Stimulated activated CD8-positive, alpha-beta memory T cell treated with anti-CD3 and anti-CD28 coated beads, Interleukin-4, amount 100 ng/mL, for 1 hour (primary cell): Measurements from ENCODE around the gene HECTD4.
"Not testable (repeated sequence)": the region's sequence is repeated elsewhere in the genome, so short reads cannot be mapped to it uniquely, and the experiment has no call there.

Experiments used
- DNase-seq, 2 donors: peaks; one replicate each; pipeline ENCODE4 v3.0.0-alpha.2; 2020; ENCODE audit warnings: low read depth in 2 of 2, low spot score in 1 of 2

The HECTD4 gene

DNA sequence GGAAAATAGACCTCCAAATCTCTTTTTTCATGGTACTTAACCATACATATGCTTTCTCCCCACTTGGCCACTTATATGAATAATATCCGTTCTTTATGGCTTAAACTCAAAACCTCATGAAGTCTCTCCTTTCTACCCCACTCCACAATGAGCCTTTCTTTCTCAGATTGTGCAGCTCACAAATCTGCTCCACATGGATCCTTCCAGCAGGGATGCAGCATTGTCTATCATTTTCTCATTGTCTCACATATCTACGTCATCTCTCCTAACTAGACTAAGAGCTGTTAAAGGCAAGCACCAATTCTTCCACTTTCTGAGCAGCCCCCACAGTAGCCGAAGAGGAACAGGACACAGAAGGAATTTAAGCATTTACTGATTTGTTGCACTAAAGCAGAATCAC is 106.4 kb downstream of the HECTD4 start:
- DNase-seq: no peak

DNA sequence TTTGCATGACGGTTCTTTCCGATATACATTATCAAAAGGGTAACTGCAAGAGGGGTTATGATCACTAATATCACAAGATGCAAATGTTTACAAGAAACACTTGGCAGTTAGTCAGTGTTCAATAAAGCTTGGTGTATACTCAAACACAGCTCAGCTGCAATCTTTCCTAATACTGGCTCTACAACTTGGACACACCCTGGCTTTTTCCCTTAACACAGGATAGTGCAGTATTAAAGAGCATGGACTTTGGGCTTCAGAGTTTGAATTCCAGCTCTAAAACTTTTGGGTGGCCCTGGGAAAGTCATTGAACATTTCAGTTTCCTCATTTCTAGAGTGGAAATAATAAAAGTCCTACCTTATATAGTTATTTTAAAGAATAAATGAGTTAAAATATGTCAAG is 107.0 kb downstream of the HECTD4 start:
- DNase-seq: no peak

- DNase-seq: no peak
Observed at GRCh38 chr12:112270673-112271072, 111.6 kb downstream of the HECTD4 start.

GRCh38 chr12:112266473-112266872 is 115.8 kb downstream of the HECTD4 start:
- no peak for DNase-seq

DNA sequence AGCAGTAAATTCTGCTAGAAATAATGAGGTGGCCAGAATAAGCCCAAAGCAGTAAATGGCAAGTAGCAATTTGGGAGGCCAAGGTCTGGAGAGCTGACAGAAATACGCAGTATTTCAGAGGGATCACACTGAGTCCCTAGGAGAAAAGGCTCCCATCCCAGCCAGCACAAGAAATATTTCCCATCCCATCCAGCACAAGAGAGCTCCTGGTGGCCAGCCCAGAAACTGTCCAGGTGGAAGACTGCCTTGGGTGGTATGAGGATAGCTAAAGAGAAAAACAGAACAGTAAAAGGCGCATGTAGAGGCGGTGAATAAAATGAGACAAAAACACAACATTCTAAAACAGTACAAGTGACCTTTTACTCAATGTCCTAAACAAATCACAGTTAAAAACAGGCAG is 120.7 kb downstream of the HECTD4 start:
- DNase-seq: no peak

GRCh38 chr12:112258926-112259325 is 123.3 kb downstream of the HECTD4 start:
- no peak for DNase-seq

DNA sequence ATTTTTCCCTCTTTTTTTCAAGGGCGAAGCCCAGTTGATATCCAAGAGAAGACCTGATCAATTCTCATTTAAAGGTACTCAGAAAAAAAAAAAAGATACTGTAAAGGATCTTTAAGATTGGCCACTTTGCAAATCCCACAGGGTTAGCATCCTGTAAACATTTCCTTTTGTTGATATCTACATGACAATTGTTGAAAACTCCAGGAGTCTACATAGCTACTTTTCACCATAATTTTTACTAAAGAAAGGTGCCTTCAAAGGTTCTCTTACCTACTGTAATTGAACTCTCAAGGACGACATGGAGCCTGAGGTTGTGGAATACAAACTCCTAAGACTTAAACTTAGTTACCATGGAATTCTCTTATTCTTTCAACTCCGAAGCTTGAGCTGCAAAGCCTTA is 125.5 kb downstream of the HECTD4 start:
- no peak for DNase-seq

DNA sequence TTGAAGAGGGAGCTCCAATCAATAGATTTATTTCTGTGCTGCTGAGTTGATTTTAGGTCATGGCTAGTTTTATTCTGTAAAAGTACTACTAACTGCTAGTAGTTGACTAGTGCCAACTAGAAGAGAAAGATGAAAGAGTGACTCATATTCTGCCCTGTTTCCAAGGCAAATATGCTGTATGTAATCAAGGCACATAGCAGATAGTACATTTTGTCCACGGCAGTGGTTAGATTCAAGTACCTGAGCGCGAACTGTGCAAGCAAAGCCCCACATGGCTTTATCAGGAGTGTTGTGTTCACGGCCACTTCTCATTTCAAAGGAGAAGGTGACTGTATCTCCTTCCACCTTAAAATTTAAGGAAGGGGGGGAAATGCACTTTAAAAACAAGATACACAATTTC is 130.0 kb downstream of the HECTD4 start:
- no peak for DNase-seq

DNA sequence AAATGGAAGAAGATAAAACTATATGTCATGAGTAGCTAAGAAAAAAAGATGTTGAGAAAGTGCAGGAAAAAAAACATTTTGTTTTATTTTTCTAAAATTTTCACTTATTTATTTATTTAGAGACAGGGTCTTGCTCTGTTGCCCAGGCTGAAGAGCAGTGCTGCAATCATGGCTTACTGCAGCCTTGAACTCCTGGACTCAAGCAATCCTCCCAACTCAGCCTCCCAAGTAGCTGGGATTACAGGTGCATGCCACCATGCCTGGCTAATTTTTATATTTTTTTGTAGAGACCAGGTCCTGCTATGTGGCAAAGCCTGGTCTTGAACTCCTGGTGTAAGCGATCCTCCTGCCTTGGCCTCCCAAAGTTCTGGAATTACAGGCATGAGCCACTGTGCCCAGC is 137.3 kb downstream of the HECTD4 start:
- not testable (repeated sequence) for DNase-seq

- no peak for DNase-seq
Observed at GRCh38 chr12:112243255-112244110, 138.7 kb downstream of the HECTD4 start.

- no peak for DNase-seq
Observed at GRCh38 chr12:112241176-112241575, 141.1 kb downstream of the HECTD4 start.

- DNase-seq: no peak
Observed at GRCh38 chr12:112239881-112240280, 142.3 kb downstream of the HECTD4 start.

DNA sequence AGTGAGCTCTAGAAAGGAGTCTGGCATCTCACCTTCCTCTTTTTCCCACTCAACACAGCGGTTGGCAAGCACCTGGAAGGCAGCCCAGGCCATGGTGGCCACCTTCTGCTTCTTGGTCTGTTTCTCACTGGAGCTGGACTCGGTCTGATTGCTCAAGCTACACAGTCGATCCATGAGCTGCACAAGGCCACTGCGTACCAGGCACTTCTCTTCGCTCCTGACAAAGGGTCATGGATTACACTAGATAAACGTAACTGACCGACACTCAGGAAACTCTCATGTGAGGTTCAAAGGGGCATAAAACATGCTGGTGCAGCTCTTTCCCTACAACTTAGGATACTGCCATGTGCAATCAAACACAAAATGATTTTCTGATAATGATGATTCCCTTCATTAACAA is 143.2 kb downstream of the HECTD4 start:
- DNase-seq: no peak

- no peak for DNase-seq
Observed at GRCh38 chr12:112238441-112238840, 143.8 kb downstream of the HECTD4 start.

DNA sequence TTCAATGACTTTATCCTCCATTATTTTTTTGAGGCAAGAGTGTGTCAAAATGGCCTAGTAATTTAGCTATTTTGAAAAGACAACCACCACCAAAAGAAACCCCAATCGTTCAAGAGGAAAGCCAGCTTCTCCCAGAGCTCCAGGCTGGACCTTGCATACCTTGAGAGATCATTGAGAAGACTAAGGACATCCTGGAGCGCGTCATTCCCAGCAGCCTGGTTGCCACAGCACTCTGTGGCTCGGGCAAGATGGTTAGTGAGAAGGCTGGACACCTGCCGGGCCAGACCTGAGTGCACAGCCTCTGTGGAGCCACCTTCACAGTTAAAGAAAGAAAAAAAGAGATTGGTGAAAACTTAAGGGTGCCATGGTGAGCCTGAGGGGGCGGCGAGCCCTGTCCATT is 145.4 kb downstream of the HECTD4 start:
- no peak for DNase-seq

GRCh38 chr12:112236386-112236785 is 145.8 kb downstream of the HECTD4 start:
- no peak for DNase-seq

- no peak for DNase-seq
Observed at GRCh38 chr12:112234303-112234702, 147.9 kb downstream of the HECTD4 start.

DNA sequence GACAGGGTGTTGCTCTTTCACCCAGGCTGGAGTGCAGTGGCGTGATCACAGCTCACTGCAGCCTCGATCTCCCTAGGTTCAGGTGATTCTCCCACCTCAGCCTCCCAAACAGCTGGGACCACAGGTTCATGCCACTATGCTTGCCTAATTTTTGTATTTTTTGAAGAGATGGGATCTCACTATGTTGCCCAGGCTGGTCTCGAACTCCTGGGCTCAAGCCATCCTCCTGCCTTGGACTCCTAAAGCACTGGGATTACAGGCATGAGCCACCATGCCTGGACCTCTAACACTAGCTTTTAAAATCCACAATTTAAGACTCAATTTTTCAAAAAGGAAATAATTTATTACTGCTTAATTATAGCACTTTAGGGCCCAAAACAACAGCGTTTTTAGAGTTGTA is 149.0 kb downstream of the HECTD4 start:
- no peak for DNase-seq

GRCh38 chr12:112230136-112230535 is 152.1 kb downstream of the HECTD4 start:
- DNase-seq: no peak

GRCh38 chr12:112226768-112227167 is 155.5 kb downstream of the HECTD4 start:
- DNase-seq: no peak

- not testable (repeated sequence) for DNase-seq
Observed at GRCh38 chr12:112220628-112221027, 161.6 kb downstream of the HECTD4 start.

DNA sequence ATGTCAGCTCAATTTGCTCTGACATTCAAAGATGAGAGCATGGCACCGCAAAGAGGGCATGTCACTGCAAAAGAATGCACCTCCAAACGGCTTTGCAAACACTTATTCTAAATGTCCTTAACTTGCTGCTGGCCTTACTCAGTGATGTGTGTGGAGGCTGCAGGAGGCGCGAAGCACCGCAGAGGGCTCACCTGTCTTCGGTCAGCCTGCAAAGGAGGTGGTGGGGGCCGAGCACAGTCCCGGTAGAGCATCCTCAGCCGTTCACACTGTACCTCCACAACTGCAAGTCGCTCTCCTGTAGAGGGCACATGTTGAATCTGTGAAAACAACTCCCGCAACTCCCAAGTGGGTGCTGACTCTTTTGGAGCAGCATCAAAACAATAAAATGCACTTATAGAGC is 163.0 kb downstream of the HECTD4 start:
- DNase-seq: no peak

DNA sequence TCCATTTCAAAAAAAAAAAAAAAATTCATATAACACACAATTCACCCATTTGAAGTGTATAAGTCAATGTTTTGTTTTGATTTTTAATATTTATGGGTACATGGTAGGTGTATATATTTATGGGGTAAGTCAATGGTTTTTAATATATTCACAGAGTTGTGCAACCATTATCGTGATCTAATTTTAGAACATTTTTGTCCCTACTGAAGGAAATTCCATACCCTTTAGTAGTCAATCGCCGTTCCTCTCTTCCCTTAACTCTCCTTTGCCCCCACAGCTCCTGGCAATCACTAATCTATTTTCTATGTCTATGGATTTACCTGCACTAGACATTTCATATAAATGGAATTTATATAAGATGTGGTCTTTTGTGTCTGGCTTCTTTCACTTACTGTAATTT is 164.1 kb downstream of the HECTD4 start:
- DNase-seq: no peak
